Embryonic facial prominence (tissue), 1 donor: ENCODE results near the gene GRM5.
"Not testable (repeated sequence)": the region's sequence is repeated elsewhere in the genome, so short reads cannot be mapped to it uniquely, and the experiment has no call there.

Source experiments
- DNase-seq: peaks from one replicate; pipeline ENCODE4 v3.0.0-alpha.2; 2016; ENCODE audit errors: extremely low spot score

GRM5 gene

GRCh38 chr11:88543902-88544655, 521.7 kb downstream of the GRM5 start:
- peak; percentile 84 for DNase-seq

GRCh38 chr11:88541006-88541405, 524.8 kb downstream of the GRM5 start:
- DNase-seq = no peak

- DNase-seq = no peak
These were observed 527.7 kb downstream of the GRM5 start for GRCh38 chr11:88538098-88538497.

GRCh38 chr11:88537613-88538012, 528.2 kb downstream of the GRM5 start:
- DNase-seq = no peak

DNA sequence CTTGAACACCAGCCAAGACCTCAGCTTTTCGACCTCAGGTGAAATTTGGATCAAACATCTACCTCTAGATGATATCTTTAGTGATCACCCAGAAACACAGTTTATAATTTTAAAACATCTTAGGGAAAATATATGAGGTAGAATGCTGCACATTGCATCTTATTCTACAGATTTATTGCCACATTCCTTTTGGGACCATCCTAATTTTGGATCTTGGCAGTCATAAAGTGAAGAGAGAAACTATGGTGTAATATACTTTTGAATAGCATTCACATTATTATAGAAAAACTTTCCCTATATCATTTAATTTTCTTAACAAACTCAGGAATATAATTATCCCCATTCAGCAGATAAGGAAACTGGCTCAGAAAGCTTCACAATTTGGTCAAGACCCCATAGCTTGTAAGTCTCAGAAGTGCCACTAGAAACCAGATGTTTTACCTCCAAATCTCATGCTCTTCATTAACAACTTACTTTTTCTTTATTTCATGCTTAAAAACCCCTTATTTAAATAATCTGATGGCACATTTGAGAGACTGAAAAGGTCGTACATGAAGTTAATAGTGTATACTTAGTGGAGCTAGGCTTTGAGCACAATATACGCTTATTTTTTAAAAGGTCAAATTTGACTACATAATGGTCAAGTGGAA, 529.0 kb downstream of the GRM5 start:
- DNase-seq = no peak

- DNase-seq = no peak
These were observed 529.8 kb downstream of the GRM5 start for GRCh38 chr11:88535916-88536547.

GRCh38 chr11:88535266-88535665, 530.5 kb downstream of the GRM5 start:
- no peak for DNase-seq

- not testable (repeated sequence) for DNase-seq
These were observed 531.1 kb downstream of the GRM5 start for GRCh38 chr11:88534706-88535105.

DNA sequence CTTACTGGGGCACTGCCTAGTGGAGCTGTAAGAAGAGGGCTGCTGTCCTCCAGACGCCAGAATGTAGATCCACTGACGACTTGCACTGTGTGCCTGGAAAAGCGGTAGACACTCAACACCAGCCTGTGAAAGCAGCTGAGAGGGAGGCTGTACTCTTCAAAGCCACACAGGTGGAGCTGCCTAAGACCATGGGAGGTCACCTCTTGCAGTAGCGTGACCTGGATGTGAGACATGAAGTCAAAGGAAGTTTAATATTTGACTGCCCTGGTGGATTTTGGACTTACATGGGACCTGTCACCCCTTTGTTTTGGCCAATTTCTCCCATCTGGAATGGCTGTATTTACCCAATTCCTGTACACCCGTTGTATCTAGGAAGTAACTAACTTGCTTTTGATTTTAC, 531.6 kb downstream of the GRM5 start:
- DNase-seq = no peak

DNA sequence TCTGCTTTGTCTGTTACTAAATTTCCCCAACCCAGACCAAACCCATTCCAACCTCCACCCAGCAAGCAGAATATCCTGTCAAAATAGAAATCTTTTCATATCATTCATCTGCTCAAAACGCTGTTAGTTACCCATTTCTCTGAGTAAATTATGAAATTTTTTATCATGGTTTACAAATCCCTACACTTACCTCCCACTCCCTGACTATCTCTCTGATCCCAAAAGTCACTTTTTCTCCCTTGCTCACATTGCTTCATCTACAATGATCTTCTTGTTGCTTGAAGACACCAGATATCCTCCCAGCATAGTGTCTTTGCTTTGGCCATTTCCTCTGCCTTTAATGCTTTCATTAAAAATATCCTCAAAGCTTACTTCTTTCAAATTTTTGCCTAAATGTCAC, 532.8 kb downstream of the GRM5 start:
- no peak for DNase-seq

- DNase-seq = no peak
These were observed 534.0 kb downstream of the GRM5 start for GRCh38 chr11:88531831-88532230.

- no peak for DNase-seq
These were observed 536.4 kb downstream of the GRM5 start for GRCh38 chr11:88529426-88529825.

- no peak for DNase-seq
These were observed 542.3 kb downstream of the GRM5 start for GRCh38 chr11:88523386-88524071.

GRCh38 chr11:88522624-88523385, 543.0 kb downstream of the GRM5 start:
- DNase-seq = no peak

- DNase-seq = no peak
These were observed 544.0 kb downstream of the GRM5 start for GRCh38 chr11:88521799-88522201.

GRCh38 chr11:88521399-88521798, 544.4 kb downstream of the GRM5 start:
- no peak for DNase-seq

- DNase-seq = no peak
These were observed 545.4 kb downstream of the GRM5 start for GRCh38 chr11:88520391-88520790.

- no peak for DNase-seq
These were observed 550.8 kb downstream of the GRM5 start for GRCh38 chr11:88515002-88515401.

DNA sequence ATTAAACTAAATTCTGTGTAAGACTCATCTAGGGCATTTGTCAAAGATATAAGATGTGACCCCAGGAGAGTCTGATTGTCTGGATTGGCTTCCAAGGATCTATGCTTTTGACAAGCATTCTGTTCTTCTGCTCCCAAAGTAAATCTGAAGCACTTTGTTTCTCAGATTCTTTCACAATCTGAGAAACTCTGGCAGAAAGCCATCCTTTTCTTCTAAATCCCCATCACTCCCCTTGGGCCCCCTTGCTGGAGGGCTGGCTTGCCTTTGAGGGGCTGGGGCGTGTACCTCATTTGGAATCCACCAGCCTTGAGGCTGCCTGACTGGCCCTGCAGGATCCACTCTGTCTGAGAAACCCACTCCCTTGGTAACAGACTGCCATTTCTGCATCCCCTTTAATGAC, 554.8 kb downstream of the GRM5 start:
- no peak for DNase-seq

- DNase-seq = no peak
These were observed 556.8 kb downstream of the GRM5 start for GRCh38 chr11:88508759-88509581.

DNA sequence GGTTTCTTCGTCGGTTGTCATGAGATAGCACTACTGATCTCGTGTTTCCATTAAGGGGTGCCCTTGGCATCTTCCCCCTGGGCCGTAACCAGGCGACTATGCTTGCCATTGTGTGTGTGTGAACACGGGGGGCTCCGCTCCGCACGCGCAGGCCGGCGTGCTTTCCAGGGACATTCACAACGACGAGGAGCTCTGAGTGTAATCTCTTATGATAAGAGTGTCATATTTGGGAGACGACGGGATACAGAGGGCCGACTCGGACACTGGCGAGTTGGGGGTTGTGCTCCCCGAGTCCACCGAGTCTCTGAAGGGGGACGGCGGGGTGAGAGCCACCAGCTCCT, 557.4 kb downstream of the GRM5 start:
- DNase-seq = no peak
